Activated T-helper 2 cell treated with anti-CD3 and anti-CD28 coated beads, Interferon-gamma antibody, Interleukin-2, Interleukin-4, amounts not matched to agents 10 μg/mL and 5 μg/mL and 100 μg/mL, durations not matched to agents 14 hours and 24 hours and 36 hours (primary cell): ENCODE results near the gene WNK2. TPM values are rescaled to one million over a fixed set of nuclear protein-coding genes. Genes with fewer than 3 reads are reported as not detected.

Experiments used
- DNase-seq: peaks from one replicate; pipeline ENCODE4 v3.0.0; 2021; ENCODE audit warnings: low spot score
- H3K27ac Mint-ChIP-seq: one replicate; pipeline ENCODE4 v1.8.0; 2021; ENCODE audit warnings: mixed read lengths
- H3K27me3 Mint-ChIP-seq: one replicate; pipeline ENCODE4 v1.8.0; 2021; ENCODE audit warnings: low read depth, mixed read lengths
- H3K36me3 Mint-ChIP-seq: one replicate; pipeline ENCODE4 v1.8.0; 2021; ENCODE audit warnings: low read depth, mixed read lengths
- H3K4me1 Mint-ChIP-seq: one replicate; pipeline ENCODE4 v1.8.0; 2021; ENCODE audit warnings: low read depth, mixed read lengths
- H3K4me3 Mint-ChIP-seq: one replicate; pipeline ENCODE4 v1.8.0; 2021; ENCODE audit warnings: low read depth, mild to moderate bottlenecking, moderate library complexity, mixed read lengths
- H3K9me3 Mint-ChIP-seq: one replicate; pipeline ENCODE4 v1.8.0; 2021; ENCODE audit warnings: mixed read lengths
- intact Hi-C: fragments of 100-400 bp; cut with micrococcal nuclease; formaldehyde crosslinking; loops from one replicate; pipeline ENCODE4 v1.15.1; 2023
- total RNA-seq: library from RNA; stranded (reverse); gene quantifications from 2 replicates; pipeline ENCODE4 v1.2.3, GENCODE V29; 2022

The WNK2 gene
- total RNA-seq, 1 donor from 2014 or later = 1.6 TPM

GRCh38 chr9:93265301-93265971 is 81.5 kb downstream of the WNK2 start:
- Mint-ChIP-seq H3K27ac (no peak overlapping the region), H3K27me3 (no peaks in the 10 kb centered on the region), H3K9me3 (no peaks in the 10 kb centered on the region), H3K36me3 (no peaks in the 10 kb centered on the region), H3K4me3 (no peak overlapping the region), H3K4me1 (peaks cover 7% of the 10 kb centered on the region)
- intact Hi-C loops = no loop called here
- DNase-seq = peak; percentile 2

GRCh38 chr9:93265972-93266371 is 82.0 kb downstream of the WNK2 start:
- DNase-seq = peak; percentile 4
- Mint-ChIP-seq H3K27me3 (peaks cover 1% of the 10 kb centered on the region), H3K27ac (no peak overlapping the region), H3K9me3 (no peaks in the 10 kb centered on the region), H3K4me1 (peaks cover 7% of the 10 kb centered on the region), H3K36me3 (no peaks in the 10 kb centered on the region), H3K4me3 (no peak overlapping the region)
- intact Hi-C loops = no loop called here

GRCh38 chr9:93266521-93267001 is 82.6 kb downstream of the WNK2 start:
- Mint-ChIP-seq H3K9me3 (peaks cover 5% of the 10 kb centered on the region), H3K27me3 (peaks cover 1% of the 10 kb centered on the region), H3K36me3 (no peaks in the 10 kb centered on the region), H3K4me3 (no peak overlapping the region), H3K4me1 (peaks cover 7% of the 10 kb centered on the region), H3K27ac (no peak overlapping the region)
- intact Hi-C loops = no loop called here
- DNase-seq = peak; percentile 7

- Mint-ChIP-seq H3K4me3 (no peak overlapping the region), H3K27ac (no peak overlapping the region), H3K4me1 (peaks cover 7% of the 10 kb centered on the region), H3K9me3 (peaks cover 10% of the 10 kb centered on the region), H3K27me3 (peaks cover 1% of the 10 kb centered on the region), H3K36me3 (no peaks in the 10 kb centered on the region)
- intact Hi-C loops = no loop called here
- DNase-seq = peak; percentile 4
Observed at GRCh38 chr9:93267091-93267541, 83.2 kb downstream of the WNK2 start.

- Mint-ChIP-seq H3K27ac (no peak overlapping the region), H3K27me3 (peaks cover 1% of the 10 kb centered on the region), H3K4me1 (peaks cover 7% of the 10 kb centered on the region), H3K9me3 (peaks cover 11% of the 10 kb centered on the region), H3K36me3 (no peaks in the 10 kb centered on the region), H3K4me3 (no peak overlapping the region)
- DNase-seq = peak; percentile 4
- intact Hi-C loops = no loop called here
Observed at GRCh38 chr9:93267681-93268505, 84.0 kb downstream of the WNK2 start.

GRCh38 chr9:93268551-93269314 is 84.8 kb downstream of the WNK2 start:
- intact Hi-C loops = no loop called here
- Mint-ChIP-seq H3K4me3 (no peak overlapping the region), H3K4me1 (peaks cover 7% of the 10 kb centered on the region), H3K27ac (no peak overlapping the region), H3K27me3 (peaks cover 3% of the 10 kb centered on the region), H3K9me3 (peaks cover 16% of the 10 kb centered on the region), H3K36me3 (no peaks in the 10 kb centered on the region)
- peak; percentile 7 for DNase-seq

GRCh38 chr9:93270976-93271375 is 87.0 kb downstream of the WNK2 start:
- DNase-seq = no peak
- H3K27me3 Mint-ChIP-seq = peaks cover 18% of the 10 kb centered on the region
- peaks cover 19% of the 10 kb centered on the region for H3K9me3 Mint-ChIP-seq
- H3K27ac Mint-ChIP-seq = no peak overlapping the region
- intact Hi-C loops = no loop called here
- no peak overlapping the region for H3K4me3 Mint-ChIP-seq
- peaks cover 7% of the 10 kb centered on the region for H3K4me1 Mint-ChIP-seq
- no peaks in the 10 kb centered on the region for H3K36me3 Mint-ChIP-seq

- H3K4me1 Mint-ChIP-seq = no peaks in the 10 kb centered on the region
- intact Hi-C loops = no loop called here
Observed at GRCh38 chr9:93276973-93277372, 93.0 kb downstream of the WNK2 start.

GRCh38 chr9:93278144-93278543 is 94.2 kb downstream of the WNK2 start:
- H3K27me3 Mint-ChIP-seq = peaks cover 71% of the 10 kb centered on the region
- H3K4me3 Mint-ChIP-seq = no peak overlapping the region
- H3K36me3 Mint-ChIP-seq = no peaks in the 10 kb centered on the region
- peaks cover 8% of the 10 kb centered on the region for H3K9me3 Mint-ChIP-seq
- no peak overlapping the region for H3K27ac Mint-ChIP-seq
- DNase-seq = no peak
- no peaks in the 10 kb centered on the region for H3K4me1 Mint-ChIP-seq
- intact Hi-C loops = no loop called here

More at GRCh38 chr9:93276973-93277372, 93.0 kb downstream of the WNK2 start:
- peaks cover 60% of the 10 kb centered on the region for H3K27me3 Mint-ChIP-seq
- H3K36me3 Mint-ChIP-seq = no peaks in the 10 kb centered on the region
- DNase-seq = peak; percentile 6
- H3K27ac Mint-ChIP-seq = no peak overlapping the region
- no peak overlapping the region for H3K4me3 Mint-ChIP-seq
- peaks cover 10% of the 10 kb centered on the region for H3K9me3 Mint-ChIP-seq

- intact Hi-C loops = no loop called here
- Mint-ChIP-seq H3K36me3 (no peaks in the 10 kb centered on the region), H3K27me3 (peaks cover 66% of the 10 kb centered on the region), H3K4me3 (no peak overlapping the region), H3K9me3 (no peaks in the 10 kb centered on the region), H3K27ac (no peak overlapping the region), H3K4me1 (no peaks in the 10 kb centered on the region)
- DNase-seq = no peak
Observed at GRCh38 chr9:93280661-93281259, 96.8 kb downstream of the WNK2 start.

GRCh38 chr9:93286252-93287188 is 102.6 kb downstream of the WNK2 start:
- H3K36me3 Mint-ChIP-seq = no peaks in the 10 kb centered on the region
- no peaks in the 10 kb centered on the region for H3K9me3 Mint-ChIP-seq
- no peak for DNase-seq
- H3K27me3 Mint-ChIP-seq = peaks cover 30% of the 10 kb centered on the region
- no peak overlapping the region for H3K27ac Mint-ChIP-seq
- no peak overlapping the region for H3K4me3 Mint-ChIP-seq
- H3K4me1 Mint-ChIP-seq = no peaks in the 10 kb centered on the region
- intact Hi-C loops = no loop called here
